Measurements from ENCODE around the gene APBA2.

DNA sequence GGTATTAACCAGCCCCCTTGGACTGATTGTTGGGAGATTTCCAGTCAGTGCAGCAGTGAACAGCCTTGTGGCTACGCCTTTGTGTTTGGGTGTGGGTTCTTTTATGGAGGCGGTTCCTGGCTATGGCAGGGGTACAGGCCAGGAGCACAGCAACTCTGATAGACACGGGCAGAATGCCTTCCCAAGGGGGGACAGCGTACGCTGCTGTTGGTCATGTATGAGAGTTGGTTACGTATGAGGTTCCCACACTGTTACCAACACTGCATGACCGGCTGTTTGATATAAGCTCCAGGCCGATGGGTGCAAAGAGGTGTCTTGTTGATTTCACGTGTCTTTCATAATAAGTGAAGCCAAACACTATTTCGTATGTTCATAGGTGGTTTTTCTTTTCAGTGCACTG, 196.0 kb downstream of the APBA2 start:
- TF ChIP-seq, protein P1, sequence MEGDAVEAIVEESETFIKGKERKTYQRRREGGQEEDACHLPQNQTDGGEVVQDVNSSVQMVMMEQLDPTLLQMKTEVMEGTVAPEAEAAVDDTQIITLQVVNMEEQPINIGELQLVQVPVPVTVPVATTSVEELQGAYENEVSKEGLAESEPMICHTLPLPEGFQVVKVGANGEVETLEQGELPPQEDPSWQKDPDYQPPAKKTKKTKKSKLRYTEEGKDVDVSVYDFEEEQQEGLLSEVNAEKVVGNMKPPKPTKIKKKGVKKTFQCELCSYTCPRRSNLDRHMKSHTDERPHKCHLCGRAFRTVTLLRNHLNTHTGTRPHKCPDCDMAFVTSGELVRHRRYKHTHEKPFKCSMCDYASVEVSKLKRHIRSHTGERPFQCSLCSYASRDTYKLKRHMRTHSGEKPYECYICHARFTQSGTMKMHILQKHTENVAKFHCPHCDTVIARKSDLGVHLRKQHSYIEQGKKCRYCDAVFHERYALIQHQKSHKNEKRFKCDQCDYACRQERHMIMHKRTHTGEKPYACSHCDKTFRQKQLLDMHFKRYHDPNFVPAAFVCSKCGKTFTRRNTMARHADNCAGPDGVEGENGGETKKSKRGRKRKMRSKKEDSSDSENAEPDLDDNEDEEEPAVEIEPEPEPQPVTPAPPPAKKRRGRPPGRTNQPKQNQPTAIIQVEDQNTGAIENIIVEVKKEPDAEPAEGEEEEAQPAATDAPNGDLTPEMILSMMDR (IDR thresholded peaks at IDR 0.05), result no peak
- TF ChIP-seq POLR2A (IDR thresholded peaks at IDR 0.05), result no peak
- TF ChIP-seq POLR2AphosphoS5 (IDR thresholded peaks at IDR 0.05), result no peak
- TF ChIP-seq EP300 (IDR thresholded peaks at IDR 0.05), result no peak

Measured in sigmoid colon (tissue), 4 donors.